Tibial nerve (tissue), 4 donors: ENCODE data around the gene KIR3DL1. TPM values are rescaled to one million over a fixed set of nuclear protein-coding genes. Genes with fewer than 3 reads are reported as not detected.
"Not testable (repeated sequence)": the region's sequence is repeated elsewhere in the genome, so short reads cannot be mapped to it uniquely, and the experiment has no call there.

Experiments
- DNase-seq, 2 donors: peaks; one replicate each; pipeline ENCODE4 v3.0.0-alpha.2; 2019; ENCODE audit warnings: low spot score in 2 of 2
- H3K27ac ChIP-seq, 4 donors: fragments of 200-600 bp; sonication (generic) in 3 of 4; one replicate each; pipeline ENCODE4 v1.5.1; 2017 to 2019; ENCODE audit warnings: mild to moderate bottlenecking in 1 of 4
- H3K27me3 ChIP-seq, 2 donors: fragments of 200-600 bp; sonication (generic) in 1 of 2; one replicate each; pipeline versions ENCODE4 v1.5.1 to v1.6.0; 2017 to 2019
- H3K36me3 ChIP-seq, 3 donors: fragments of 200-600 bp; sonication (generic); one replicate each; pipeline ENCODE4 v1.5.1; 2018 to 2019
- H3K4me1 ChIP-seq, 4 donors: fragments of 200-600 bp; sonication (generic) in 3 of 4; one replicate each; pipeline ENCODE4 v1.5.1; 2017 to 2019
- H3K4me3 ChIP-seq, 4 donors: fragments of 200-600 bp; sonication (generic) in 3 of 4; one replicate each; pipeline ENCODE4 v1.5.1; 2017 to 2019; ENCODE audit warnings: mild to moderate bottlenecking in 1 of 4, moderate library complexity in 1 of 4
- H3K9me3 ChIP-seq, 4 donors: fragments of 200-600 bp; sonication (generic) in 3 of 4; one replicate each; pipeline ENCODE4 v1.5.1; 2017 to 2019
- EP300 ChIP-seq, 2 donors: sonication (generic); formaldehyde crosslinking; IDR thresholded peaks; one replicate each; pipeline ENCODE4 v1.6.1; 2017; ENCODE audit warnings: antibody characterized with exemption in 2 of 2, mild to moderate bottlenecking in 1 of 2
- POLR2A ChIP-seq, 2 donors: fragments of 450-650 bp; IDR thresholded peaks; one replicate each; pipeline ENCODE4 v1.6.1; 2017; ENCODE audit warnings: antibody characterized with exemption in 2 of 2, mild to moderate bottlenecking in 2 of 2, moderate library complexity in 2 of 2
- WGBS, 2 donors: methylation state at CpG; one replicate each; pipeline ENCODE4 v1.1.5; 2018; 5-methylcytosine and 5-hydroxymethylcytosine counted together
- total RNA-seq, 4 donors: library from RNA; depleted of rRNA; stranded (reverse); fragments of >200 nt; gene quantifications; one replicate each; pipeline ENCODE4 v1.1.0, GENCODE V29; 2016
- TF ChIP-seq, protein P1 (sequence below), 5 experiments: fragments of 200-600 bp in 3 of 5; fragments of 450-650 bp in 2 of 5; sonication (generic) in 3 of 5; IDR thresholded peaks; one replicate each; pipeline ENCODE4 v1.5.1; 2016 to 2019; ENCODE audit warnings: antibody characterized with exemption in 5 of 5, mild to moderate bottlenecking in 3 of 5, moderate library complexity in 2 of 5

KIR3DL1 gene
- total RNA-seq, 4 donors from 2014 or later, result 0.22 TPM; not detected in 3

DNA sequence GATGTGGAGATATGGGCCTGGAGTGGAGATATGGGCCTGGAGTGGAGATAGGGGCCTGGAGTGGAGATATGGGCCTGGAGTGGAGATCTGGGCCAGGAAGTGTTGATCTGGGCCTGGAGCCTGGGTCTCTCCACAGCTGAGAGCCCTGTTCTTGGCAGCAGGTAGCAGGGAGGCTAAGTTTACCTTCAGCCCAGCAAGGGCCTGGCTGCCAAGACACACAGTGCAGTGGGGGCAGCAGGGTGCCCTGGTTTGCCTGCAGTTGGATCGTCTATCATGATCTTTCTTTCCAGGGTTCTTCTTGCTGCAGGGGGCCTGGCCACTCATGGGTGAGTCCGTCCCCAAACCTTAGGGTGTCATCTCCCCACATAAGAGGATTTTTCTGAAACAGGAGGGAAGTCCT is 34.7 kb downstream of the KIR3DL1 start:
- WGBS, 2 donors, result 74 to 100% methylated on average over 1 to 2 of the region's 2 CpGs

DNA sequence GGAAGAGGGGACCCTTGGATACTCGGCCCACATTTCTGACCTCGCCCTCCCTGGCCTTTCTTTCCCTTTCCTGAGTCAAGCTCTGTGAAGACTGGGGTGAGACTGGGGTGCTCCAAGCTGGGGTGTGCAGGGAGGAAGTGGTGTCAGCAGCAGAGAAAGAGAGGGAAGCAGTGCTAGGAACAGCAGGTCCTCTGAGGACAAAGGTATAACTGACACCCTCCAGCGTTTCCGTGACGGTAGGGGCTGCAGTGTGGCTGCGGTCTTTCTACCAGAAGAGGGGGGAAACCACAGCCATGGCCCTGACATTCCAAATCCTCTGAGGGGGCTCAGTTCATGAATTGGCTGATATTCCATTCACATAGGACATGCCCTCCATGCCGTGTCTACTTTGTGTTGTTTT is 35.1 kb downstream of the KIR3DL1 start:
- Histone ChIP-seq H3K9me3 (peaks cover 0 to 3% (median 0%) of the 10 kb centered on the region in 4 donors), H3K4me3 (no peak overlapping the region), H3K27ac (no peak overlapping the region), H3K4me1 (no peaks in the 10 kb centered on the region), H3K27me3 (no peaks in the 10 kb centered on the region), H3K36me3 (no peaks in the 10 kb centered on the region)
- DNase-seq, result no peak
- 84 to 85% methylated on average over 7 of the region's 7 CpGs for WGBS, 2 donors
- TF ChIP-seq EP300 (IDR thresholded peaks at IDR 0.05) (no peak), POLR2A (IDR thresholded peaks at IDR 0.05) (no peak)
- TF ChIP-seq, protein P1, sequence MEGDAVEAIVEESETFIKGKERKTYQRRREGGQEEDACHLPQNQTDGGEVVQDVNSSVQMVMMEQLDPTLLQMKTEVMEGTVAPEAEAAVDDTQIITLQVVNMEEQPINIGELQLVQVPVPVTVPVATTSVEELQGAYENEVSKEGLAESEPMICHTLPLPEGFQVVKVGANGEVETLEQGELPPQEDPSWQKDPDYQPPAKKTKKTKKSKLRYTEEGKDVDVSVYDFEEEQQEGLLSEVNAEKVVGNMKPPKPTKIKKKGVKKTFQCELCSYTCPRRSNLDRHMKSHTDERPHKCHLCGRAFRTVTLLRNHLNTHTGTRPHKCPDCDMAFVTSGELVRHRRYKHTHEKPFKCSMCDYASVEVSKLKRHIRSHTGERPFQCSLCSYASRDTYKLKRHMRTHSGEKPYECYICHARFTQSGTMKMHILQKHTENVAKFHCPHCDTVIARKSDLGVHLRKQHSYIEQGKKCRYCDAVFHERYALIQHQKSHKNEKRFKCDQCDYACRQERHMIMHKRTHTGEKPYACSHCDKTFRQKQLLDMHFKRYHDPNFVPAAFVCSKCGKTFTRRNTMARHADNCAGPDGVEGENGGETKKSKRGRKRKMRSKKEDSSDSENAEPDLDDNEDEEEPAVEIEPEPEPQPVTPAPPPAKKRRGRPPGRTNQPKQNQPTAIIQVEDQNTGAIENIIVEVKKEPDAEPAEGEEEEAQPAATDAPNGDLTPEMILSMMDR (IDR thresholded peaks at IDR 0.05), result no peak

More for the DNA sequence above, 34.7 kb downstream of the KIR3DL1 start:
- no peak for DNase-seq
- no peaks in the 10 kb centered on the region for H3K27me3 ChIP-seq
- TF ChIP-seq POLR2A (IDR thresholded peaks at IDR 0.05) (no peak), EP300 (IDR thresholded peaks at IDR 0.05) (no peak)
- TF ChIP-seq, protein P1 (IDR thresholded peaks at IDR 0.05), result no peak
- no peak overlapping the region for H3K27ac ChIP-seq
- H3K36me3 ChIP-seq, result no peaks in the 10 kb centered on the region
- H3K4me3 ChIP-seq, result no peak overlapping the region
- H3K4me1 ChIP-seq, result no peaks in the 10 kb centered on the region
- H3K9me3 ChIP-seq, result peaks cover 0 to 7% (median 0%) of the 10 kb centered on the region in 4 donors

DNA sequence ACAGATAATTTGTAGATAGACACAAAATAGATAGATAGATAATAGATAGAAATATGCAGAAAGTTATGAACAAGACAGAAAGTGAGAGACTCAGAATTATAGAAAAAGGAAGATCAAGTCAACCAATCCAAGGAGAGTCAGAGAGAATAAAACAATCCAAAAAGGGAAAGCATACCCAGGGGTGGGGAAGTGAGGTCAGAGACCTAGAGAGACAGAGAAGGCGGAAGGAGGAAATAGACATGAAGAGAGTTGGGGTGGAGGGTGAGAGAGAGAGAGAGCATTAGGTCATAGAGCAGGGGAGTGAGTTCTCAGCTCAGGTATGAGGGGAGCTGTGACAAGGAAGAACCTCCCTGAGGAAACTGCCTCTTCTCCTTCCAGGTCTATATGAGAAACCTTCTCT is 39.0 kb downstream of the KIR3DL1 start:
- WGBS, 2 donors, result 59% methylated on average over 1 of the region's 1 CpG
- DNase-seq, H3K9me3 ChIP-seq, H3K4me1 ChIP-seq, H3K36me3 ChIP-seq, H3K27ac ChIP-seq, H3K27me3 ChIP-seq, H3K4me3 ChIP-seq: not testable (repeated sequence)

DNA sequence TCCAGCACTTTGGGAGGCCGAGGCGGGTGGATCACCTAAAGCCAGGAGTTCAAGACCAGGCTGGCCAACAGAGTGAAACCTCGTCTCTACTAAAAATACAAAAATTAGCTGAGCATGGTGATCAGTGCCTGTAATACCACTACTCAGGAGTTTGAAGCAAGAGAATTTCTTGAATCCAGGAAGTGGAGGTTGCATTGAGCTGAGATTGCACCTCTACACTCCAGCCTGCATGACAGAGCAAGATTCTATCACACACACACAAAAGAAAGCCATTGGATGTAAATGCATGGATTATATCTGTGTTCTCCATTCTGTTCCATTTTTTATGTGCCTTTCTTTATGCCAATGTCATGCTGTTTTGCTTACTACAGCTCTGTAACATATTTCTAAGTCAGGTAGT is 42.2 kb downstream of the KIR3DL1 start:
- not testable (repeated sequence) for H3K27me3 ChIP-seq, H3K4me3 ChIP-seq, H3K36me3 ChIP-seq, H3K27ac ChIP-seq, DNase-seq, H3K9me3 ChIP-seq, H3K4me1 ChIP-seq
- 77 to 89% methylated on average over 3 of the region's 3 CpGs for WGBS, 2 donors

DNA sequence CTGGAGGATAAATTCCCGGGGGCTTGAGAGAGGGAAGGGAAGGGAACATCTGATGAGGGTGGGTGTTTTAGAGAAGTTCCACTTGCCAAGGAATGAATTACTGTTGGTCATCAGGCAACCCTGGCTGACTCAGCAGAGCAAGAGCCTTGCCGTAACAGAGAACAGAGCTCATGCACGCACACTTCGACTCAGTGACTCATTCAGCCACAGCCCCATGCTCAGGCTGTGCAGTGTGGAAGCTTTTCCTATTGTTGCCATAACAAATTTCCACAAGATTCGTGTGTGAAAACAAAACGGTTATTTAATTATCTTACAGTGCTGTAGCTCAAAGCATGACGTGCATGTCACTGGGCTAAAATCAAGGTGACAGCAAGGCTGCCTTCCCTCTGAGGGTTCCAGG is 43.2 kb downstream of the KIR3DL1 start:
- 71 to 73% methylated on average over 7 of the region's 7 CpGs for WGBS, 2 donors
- H3K27me3 ChIP-seq, H3K4me1 ChIP-seq, H3K4me3 ChIP-seq, DNase-seq, H3K9me3 ChIP-seq, H3K36me3 ChIP-seq, H3K27ac ChIP-seq: not testable (repeated sequence)

DNA sequence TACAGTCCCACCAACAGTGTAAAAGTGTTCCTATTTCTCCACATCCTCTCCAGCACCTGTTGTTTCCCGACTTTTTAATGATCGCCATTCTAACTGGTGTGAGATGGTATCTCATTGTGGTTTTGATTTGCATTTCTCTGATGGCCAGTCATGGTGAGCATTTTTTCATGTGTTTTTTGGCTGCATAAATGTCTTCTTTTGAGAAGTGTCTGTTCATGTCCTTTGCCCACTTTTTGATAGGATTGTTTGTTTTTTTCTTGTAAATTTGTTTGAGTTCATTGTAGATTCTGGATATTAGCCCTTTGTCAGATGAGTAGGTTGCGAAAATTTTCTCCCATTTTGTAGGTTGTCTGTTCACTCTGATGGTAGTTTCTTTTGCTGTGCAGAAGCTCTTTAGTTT is 47.2 kb downstream of the KIR3DL1 start:
- not testable (repeated sequence) for H3K27ac ChIP-seq, DNase-seq, H3K4me1 ChIP-seq, H3K4me3 ChIP-seq, H3K36me3 ChIP-seq, H3K27me3 ChIP-seq
- WGBS, 2 donors, result 90 to 96% methylated on average over 2 of the region's 3 CpGs
- H3K9me3 ChIP-seq, result peaks cover 0 to 16% (median 0%) of the 10 kb centered on the region in 4 donors

DNA sequence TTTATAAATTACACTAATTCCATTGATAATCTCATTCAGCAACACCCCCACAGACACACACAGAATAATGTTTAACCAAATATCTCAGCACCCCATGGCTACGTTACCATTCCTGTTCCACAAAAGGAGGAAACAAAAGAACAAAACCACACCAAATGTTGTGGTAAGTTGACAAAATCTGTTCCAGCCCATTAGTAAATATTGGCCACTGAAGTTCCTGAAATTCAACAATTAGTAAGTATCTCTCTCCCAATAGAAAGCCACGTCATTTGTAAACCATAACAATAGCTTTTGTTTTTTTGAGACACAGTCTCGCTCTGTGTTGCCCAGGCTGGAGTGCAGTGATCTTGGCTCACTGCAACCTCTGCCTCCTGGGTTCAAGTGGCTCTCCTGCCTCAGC is 55.4 kb downstream of the KIR3DL1 start:
- Histone ChIP-seq H3K27me3 (no peaks in the 10 kb centered on the region), H3K36me3 (no peaks in the 10 kb centered on the region), H3K27ac (no peak overlapping the region), H3K4me3 (no peak overlapping the region), H3K9me3 (peaks cover 0 to 11% (median 0%) of the 10 kb centered on the region in 4 donors), H3K4me1 (no peaks in the 10 kb centered on the region)
- DNase-seq, result no peak
- 65 to 76% methylated on average over 3 of the region's 3 CpGs for WGBS, 2 donors
- TF ChIP-seq EP300 (IDR thresholded peaks at IDR 0.05) (no peak), POLR2A (IDR thresholded peaks at IDR 0.05) (no peak)
- TF ChIP-seq, protein P1 (IDR thresholded peaks at IDR 0.05), result no peak
